CD14-positive monocyte (primary cell): ENCODE results near the gene TMEM54. TPM values are rescaled to one million over a fixed set of nuclear protein-coding genes. Genes with fewer than 3 reads are reported as not detected.

ENCODE experiments used
- DNase-seq, 3 donors: peaks; one replicate each; pipeline ENCODE4 v3.0.0-alpha.2; 2011 to 2022
- H2AFZ ChIP-seq: 2 replicates; pipeline ENCODE4 v1.6.0; 2012; ENCODE audit warnings: mild to moderate bottlenecking, low read depth, low read length, inconsistent platforms; ENCODE audit not compliant: insufficient read depth, poor library complexity, severe bottlenecking
- H3K27ac ChIP-seq, 2 donors: 1 replicate in 1 of 2; 2 replicates in 1 of 2; pipeline ENCODE4 v1.5.1; 2012 to 2013; ENCODE audit warnings: low read length in 2 of 2, control low read depth in 1 of 2, inconsistent platforms in 1 of 2, low read depth in 1 of 2, mild to moderate bottlenecking in 1 of 2
- H3K27me3 ChIP-seq, 2 donors: one replicate each; pipeline versions ENCODE4 v1.6.0 to v1.6.1; 2011 to 2013; ENCODE audit warnings: low read length in 2 of 2; ENCODE audit not compliant: control insufficient read depth in 2 of 2, insufficient read depth in 2 of 2
- H3K36me3 ChIP-seq, 2 donors: replicated peaks in 1 of 2; 1 replicate in 1 of 2; 2 replicates in 1 of 2; pipeline versions ENCODE4 v1.5.1 to v1.6.1; 2012 to 2013; ENCODE audit warnings: low read length in 2 of 2, control low read depth in 1 of 2, inconsistent platforms in 1 of 2, mild to moderate bottlenecking in 1 of 2; ENCODE audit not compliant: insufficient read depth in 2 of 2, control insufficient read depth in 1 of 2
- H3K4me1 ChIP-seq, 2 donors: 1 replicate in 1 of 2; 2 replicates in 1 of 2; pipeline versions ENCODE4 v1.5.1 to v1.6.1; 2012 to 2013; ENCODE audit warnings: low read length in 2 of 2, control low read depth in 1 of 2, inconsistent platforms in 1 of 2, mild to moderate bottlenecking in 1 of 2, moderate library complexity in 1 of 2; ENCODE audit not compliant: insufficient read depth in 2 of 2, control insufficient read depth in 1 of 2
- H3K4me2 ChIP-seq: replicated peaks from 2 replicates; pipeline ENCODE3; 2012; ENCODE audit warnings: low read length, moderate library complexity, mild to moderate bottlenecking; ENCODE audit not compliant: poor library complexity, severe bottlenecking; ENCODE audit errors: extremely low read depth
- H3K4me3 ChIP-seq, 3 experiments: fragments of 200-600 bp in 1 of 3; sonication (generic) in 1 of 3; replicated peaks in 1 of 3; 1 replicate in 2 of 3; 2 replicates in 1 of 3; pipeline ENCODE4 v1.5.1; 2011 to 2013; ENCODE audit warnings: low read length in 3 of 3, mild to moderate bottlenecking in 3 of 3, control low read depth in 2 of 3, low read depth in 2 of 3, inconsistent platforms in 1 of 3, moderate library complexity in 1 of 3
- H3K79me2 ChIP-seq: 2 replicates; pipeline ENCODE4 v1.6.0; 2012; ENCODE audit warnings: mild to moderate bottlenecking, control low read depth, inconsistent platforms, low read length, moderate library complexity; ENCODE audit not compliant: insufficient read depth
- H3K9ac ChIP-seq: 2 replicates; pipeline ENCODE4 v1.6.0; 2017; ENCODE audit warnings: low read length, mild to moderate bottlenecking; ENCODE audit not compliant: insufficient read depth, poor library complexity, severe bottlenecking
- H3K9me3 ChIP-seq, 2 donors: replicated peaks in 1 of 2; 1 replicate in 1 of 2; 2 replicates in 1 of 2; pipeline versions ENCODE4 v1.5.1 to v1.6.1; 2012 to 2013; ENCODE audit warnings: low read length in 2 of 2, control low read depth in 1 of 2; ENCODE audit not compliant: control insufficient read depth in 1 of 2, insufficient read depth in 1 of 2
- H4K20me1 ChIP-seq: 2 replicates; pipeline ENCODE4 v1.6.0; 2012; ENCODE audit warnings: mild to moderate bottlenecking, low read length, control low read depth, moderate library complexity; ENCODE audit not compliant: insufficient read depth
- H3K27ac Mint-ChIP-seq, 7 donors: one replicate each; pipeline ENCODE4 v1.8.0; 2020; ENCODE audit warnings: mild to moderate bottlenecking in 7 of 7, mixed read lengths in 7 of 7, moderate library complexity in 6 of 7, inconsistent platforms in 2 of 7
- H3K27me3 Mint-ChIP-seq, 3 donors: one replicate each; pipeline ENCODE4 v1.8.0; 2021 to 2022; ENCODE audit warnings: low read depth in 3 of 3, mild to moderate bottlenecking in 3 of 3, mixed read lengths in 3 of 3, moderate library complexity in 3 of 3, inconsistent platforms in 1 of 3
- H3K36me3 Mint-ChIP-seq, 2 donors: one replicate each; pipeline ENCODE4 v1.8.0; 2020; ENCODE audit warnings: mixed read lengths in 2 of 2, inconsistent platforms in 1 of 2, mild to moderate bottlenecking in 1 of 2
- H3K4me1 Mint-ChIP-seq: one replicate; pipeline ENCODE4 v1.8.0; 2020; ENCODE audit warnings: mild to moderate bottlenecking, mixed read lengths
- H3K4me3 Mint-ChIP-seq, 2 donors: one replicate each; pipeline ENCODE4 v1.8.0; 2020; ENCODE audit warnings: mild to moderate bottlenecking in 2 of 2, mixed read lengths in 2 of 2, moderate library complexity in 1 of 2
- H3K9me3 Mint-ChIP-seq, 7 donors: one replicate each; pipeline ENCODE4 v1.8.0; 2020 to 2022; ENCODE audit warnings: mixed read lengths in 7 of 7, mild to moderate bottlenecking in 6 of 7, moderate library complexity in 6 of 7, inconsistent platforms in 2 of 7
- CTCF ChIP-seq: fragments of 200-600 bp; IDR thresholded peaks from one replicate; pipeline ENCODE4 v1.8.0; 2022; ENCODE audit warnings: antibody characterized with exemption, mild to moderate bottlenecking
- WGBS: methylation state at CpG from one replicate; pipeline ENCODE4 v1.1.5; 2013; ENCODE audit warnings: missing lambda C conversion rate; ENCODE audit not compliant: insufficient coverage; 5-methylcytosine and 5-hydroxymethylcytosine counted together
- intact Hi-C, 2 donors: fragments of 100-400 bp; cut with micrococcal nuclease; formaldehyde crosslinking; loops; one replicate each; pipeline versions ENCODE4 v1.15.0 to v1.15.1; 2023
- polyA plus RNA-seq, 3 donors: library from polyadenylated mRNA; depleted of rRNA in 1 of 3; unstranded in 2 of 3; stranded (reverse) in 1 of 3; fragments of 300-500 nt in 2 of 3; fragments of >200 nt in 1 of 3; fragmentation: Illumina TruSeq in 2 of 3; gene quantifications; 1 replicate in 2 of 3; 2 replicates in 1 of 3; pipeline ENCODE4 v1.2.3, GENCODE V29; 2012 to 2021

The TMEM54 gene
- polyA plus RNA-seq, 3 donors: 0.08 TPM; not detected in 2

GRCh38 chr1:32928285-32928684, 27.1 kb upstream of the TMEM54 start:
- no peak overlapping the region for H3K4me3 Mint-ChIP-seq
- H3K27ac Mint-ChIP-seq: no peak overlapping the region
- peaks cover 10 to 15% of the 10 kb centered on the region in 2 donors for H3K36me3 Mint-ChIP-seq
- Histone ChIP-seq H3K36me3 (no peaks in the 10 kb centered on the region), H3K4me2 (no peak overlapping the region), H3K27me3 (peaks cover 32 to 43% of the 10 kb centered on the region in 2 donors), H3K9me3 (peaks cover 0 to 18% of the 10 kb centered on the region in 2 donors), H3K9ac (no peak overlapping the region), H4K20me1 (peaks cover 17% of the 10 kb centered on the region), H3K4me3 (no peak overlapping the region), H2AFZ (no peak overlapping the region), H3K79me2 (no peaks in the 10 kb centered on the region), H3K4me1 (peaks cover 11 to 12% of the 10 kb centered on the region in 2 donors), H3K27ac (no peak overlapping the region)
- no peak for TF ChIP-seq CTCF
- DNase-seq: no peak
- no CpG with 5 or more reads among the region's 2 CpGs for WGBS
- intact Hi-C loops: no loop called here
- H3K27me3 Mint-ChIP-seq: peaks cover 37 to 50% (median 40%) of the 10 kb centered on the region in 3 donors
- peaks cover 0 to 22% (median 8%) of the 10 kb centered on the region in 7 donors for H3K9me3 Mint-ChIP-seq
- peaks cover 14% of the 10 kb centered on the region for H3K4me1 Mint-ChIP-seq

GRCh38 chr1:32927441-32927840, 26.3 kb upstream of the TMEM54 start:
- TF ChIP-seq CTCF: no peak
- H3K27ac Mint-ChIP-seq: no peak overlapping the region
- Histone ChIP-seq H3K4me3 (no peak overlapping the region), H3K27me3 (peaks cover 36 to 48% of the 10 kb centered on the region in 2 donors), H3K4me2 (no peak overlapping the region), H3K9me3 (peaks cover 0 to 18% of the 10 kb centered on the region in 2 donors), H3K27ac (no peak overlapping the region), H3K4me1 (peaks cover 11 to 12% of the 10 kb centered on the region in 2 donors), H3K9ac (no peak overlapping the region), H3K36me3 (no peaks in the 10 kb centered on the region), H3K79me2 (no peaks in the 10 kb centered on the region), H2AFZ (no peak overlapping the region), H4K20me1 (peaks cover 9% of the 10 kb centered on the region)
- peaks cover 42 to 58% (median 47%) of the 10 kb centered on the region in 3 donors for H3K27me3 Mint-ChIP-seq
- H3K4me1 Mint-ChIP-seq: peaks cover 14% of the 10 kb centered on the region
- WGBS: no CpG with 5 or more reads among the region's 2 CpGs
- peaks cover 5 to 9% of the 10 kb centered on the region in 2 donors for H3K36me3 Mint-ChIP-seq
- no peak for DNase-seq
- intact Hi-C loops: no loop called here
- peak overlapping the region in 1 of 2 donors; percentile 17 for H3K4me3 Mint-ChIP-seq
- peaks cover 0 to 20% (median 8%) of the 10 kb centered on the region in 7 donors for H3K9me3 Mint-ChIP-seq
